ENCODE data around the gene KLF9. TPM values are rescaled to one million over a fixed set of nuclear protein-coding genes. Genes with fewer than 3 reads are reported as not detected.

KLF9 gene
- total RNA-seq, 1 donor from 2014 or later = 0.25 TPM

- Mint-ChIP-seq H3K36me3 (ENCODE audit: unreplicated experiment) (peaks cover 5% of the 10 kb centered on the region), H3K27me3 (ENCODE audit: unreplicated experiment) (peaks cover 9% of the 10 kb centered on the region), H3K4me1 (ENCODE audit: low read depth, unreplicated experiment) (peaks cover 4% of the 10 kb centered on the region), H3K9me3 (ENCODE audit: unreplicated experiment) (peaks cover 3% of the 10 kb centered on the region), H3K4me3 (ENCODE audit: unreplicated experiment) (peak overlapping the region; percentile 91), H3K27ac (ENCODE audit: unreplicated experiment) (peak overlapping the region; percentile 37)
- DNase-seq = peak; percentile 75
- TF ChIP-seq CTCF (IDR thresholded peaks at IDR 0.05; ENCODE audit: partially characterized antibody, unreplicated experiment) = no peak
These were observed 6.2 kb upstream of the KLF9 start for GRCh38 chr9:70420441-70421271.

- H3K9me3 Mint-ChIP-seq (ENCODE audit: unreplicated experiment) = peaks cover 3% of the 10 kb centered on the region
- H3K36me3 Mint-ChIP-seq (ENCODE audit: unreplicated experiment) = peaks cover under 1% of the 10 kb centered on the region
- peak overlapping the region; percentile 91 for H3K4me3 Mint-ChIP-seq (ENCODE audit: unreplicated experiment)
- peak overlapping the region; percentile 82 for H3K27ac Mint-ChIP-seq (ENCODE audit: unreplicated experiment)
- peak; percentile 75 for DNase-seq
- H3K27me3 Mint-ChIP-seq (ENCODE audit: unreplicated experiment) = peaks cover 7% of the 10 kb centered on the region
- H3K4me1 Mint-ChIP-seq (ENCODE audit: low read depth, unreplicated experiment) = peaks cover 4% of the 10 kb centered on the region
- no peak for TF ChIP-seq CTCF (IDR thresholded peaks at IDR 0.05; ENCODE audit: partially characterized antibody, unreplicated experiment)
These were observed 5.3 kb upstream of the KLF9 start for GRCh38 chr9:70419556-70420440.

- Mint-ChIP-seq H3K36me3 (ENCODE audit: unreplicated experiment) (no peaks in the 10 kb centered on the region), H3K4me3 (ENCODE audit: unreplicated experiment) (peak overlapping the region; percentile 91), H3K27ac (ENCODE audit: unreplicated experiment) (peak overlapping the region; percentile 82), H3K9me3 (ENCODE audit: unreplicated experiment) (peaks cover 3% of the 10 kb centered on the region), H3K4me1 (ENCODE audit: low read depth, unreplicated experiment) (peaks cover 5% of the 10 kb centered on the region), H3K27me3 (ENCODE audit: unreplicated experiment) (peaks cover 9% of the 10 kb centered on the region)
- DNase-seq = peak; percentile 70
- TF ChIP-seq CTCF (IDR thresholded peaks at IDR 0.05; ENCODE audit: partially characterized antibody, unreplicated experiment) = no peak
These were observed 4.5 kb upstream of the KLF9 start for GRCh38 chr9:70418822-70419555.

- H3K9me3 Mint-ChIP-seq (ENCODE audit: unreplicated experiment) = peaks cover 3% of the 10 kb centered on the region
These were observed 1.0 kb upstream of the KLF9 start for GRCh38 chr9:70415476-70415875.

More at GRCh38 chr9:70415476-70415875, 1.0 kb upstream of the KLF9 start:
- Mint-ChIP-seq H3K27me3 (ENCODE audit: unreplicated experiment) (peaks cover 17% of the 10 kb centered on the region), H3K27ac (ENCODE audit: unreplicated experiment) (no peak overlapping the region), H3K4me1 (ENCODE audit: low read depth, unreplicated experiment) (peaks cover 6% of the 10 kb centered on the region), H3K36me3 (ENCODE audit: unreplicated experiment) (no peaks in the 10 kb centered on the region), H3K4me3 (ENCODE audit: unreplicated experiment) (no peak overlapping the region)
- TF ChIP-seq CTCF (IDR thresholded peaks at IDR 0.05; ENCODE audit: partially characterized antibody, unreplicated experiment) = no peak
- no peak for DNase-seq

Measured in glutamatergic neuron (in vitro differentiated cells).